ENCODE measurements around the gene DISP3. TPM values are rescaled to one million over a fixed set of nuclear protein-coding genes. Genes with fewer than 3 reads are reported as not detected.

The DISP3 gene, protein sequence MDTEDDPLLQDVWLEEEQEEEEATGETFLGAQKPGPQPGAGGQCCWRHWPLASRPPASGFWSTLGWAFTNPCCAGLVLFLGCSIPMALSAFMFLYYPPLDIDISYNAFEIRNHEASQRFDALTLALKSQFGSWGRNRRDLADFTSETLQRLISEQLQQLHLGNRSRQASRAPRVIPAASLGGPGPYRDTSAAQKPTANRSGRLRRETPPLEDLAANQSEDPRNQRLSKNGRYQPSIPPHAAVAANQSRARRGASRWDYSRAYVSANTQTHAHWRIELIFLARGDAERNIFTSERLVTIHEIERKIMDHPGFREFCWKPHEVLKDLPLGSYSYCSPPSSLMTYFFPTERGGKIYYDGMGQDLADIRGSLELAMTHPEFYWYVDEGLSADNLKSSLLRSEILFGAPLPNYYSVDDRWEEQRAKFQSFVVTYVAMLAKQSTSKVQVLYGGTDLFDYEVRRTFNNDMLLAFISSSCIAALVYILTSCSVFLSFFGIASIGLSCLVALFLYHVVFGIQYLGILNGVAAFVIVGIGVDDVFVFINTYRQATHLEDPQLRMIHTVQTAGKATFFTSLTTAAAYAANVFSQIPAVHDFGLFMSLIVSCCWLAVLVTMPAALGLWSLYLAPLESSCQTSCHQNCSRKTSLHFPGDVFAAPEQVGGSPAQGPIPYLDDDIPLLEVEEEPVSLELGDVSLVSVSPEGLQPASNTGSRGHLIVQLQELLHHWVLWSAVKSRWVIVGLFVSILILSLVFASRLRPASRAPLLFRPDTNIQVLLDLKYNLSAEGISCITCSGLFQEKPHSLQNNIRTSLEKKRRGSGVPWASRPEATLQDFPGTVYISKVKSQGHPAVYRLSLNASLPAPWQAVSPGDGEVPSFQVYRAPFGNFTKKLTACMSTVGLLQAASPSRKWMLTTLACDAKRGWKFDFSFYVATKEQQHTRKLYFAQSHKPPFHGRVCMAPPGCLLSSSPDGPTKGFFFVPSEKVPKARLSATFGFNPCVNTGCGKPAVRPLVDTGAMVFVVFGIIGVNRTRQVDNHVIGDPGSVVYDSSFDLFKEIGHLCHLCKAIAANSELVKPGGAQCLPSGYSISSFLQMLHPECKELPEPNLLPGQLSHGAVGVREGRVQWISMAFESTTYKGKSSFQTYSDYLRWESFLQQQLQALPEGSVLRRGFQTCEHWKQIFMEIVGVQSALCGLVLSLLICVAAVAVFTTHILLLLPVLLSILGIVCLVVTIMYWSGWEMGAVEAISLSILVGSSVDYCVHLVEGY (N-terminal part only)
- 4.7 and 4.8 TPM in 2 replicates for total RNA-seq (ENCODE audit: low replicate concordance)
- long read RNA-seq, partial matches to known transcripts: 0 of 1 reads
- long read RNA-seq, other reads (novel, unspliced or antisense): 1 of 1 reads

DNA sequence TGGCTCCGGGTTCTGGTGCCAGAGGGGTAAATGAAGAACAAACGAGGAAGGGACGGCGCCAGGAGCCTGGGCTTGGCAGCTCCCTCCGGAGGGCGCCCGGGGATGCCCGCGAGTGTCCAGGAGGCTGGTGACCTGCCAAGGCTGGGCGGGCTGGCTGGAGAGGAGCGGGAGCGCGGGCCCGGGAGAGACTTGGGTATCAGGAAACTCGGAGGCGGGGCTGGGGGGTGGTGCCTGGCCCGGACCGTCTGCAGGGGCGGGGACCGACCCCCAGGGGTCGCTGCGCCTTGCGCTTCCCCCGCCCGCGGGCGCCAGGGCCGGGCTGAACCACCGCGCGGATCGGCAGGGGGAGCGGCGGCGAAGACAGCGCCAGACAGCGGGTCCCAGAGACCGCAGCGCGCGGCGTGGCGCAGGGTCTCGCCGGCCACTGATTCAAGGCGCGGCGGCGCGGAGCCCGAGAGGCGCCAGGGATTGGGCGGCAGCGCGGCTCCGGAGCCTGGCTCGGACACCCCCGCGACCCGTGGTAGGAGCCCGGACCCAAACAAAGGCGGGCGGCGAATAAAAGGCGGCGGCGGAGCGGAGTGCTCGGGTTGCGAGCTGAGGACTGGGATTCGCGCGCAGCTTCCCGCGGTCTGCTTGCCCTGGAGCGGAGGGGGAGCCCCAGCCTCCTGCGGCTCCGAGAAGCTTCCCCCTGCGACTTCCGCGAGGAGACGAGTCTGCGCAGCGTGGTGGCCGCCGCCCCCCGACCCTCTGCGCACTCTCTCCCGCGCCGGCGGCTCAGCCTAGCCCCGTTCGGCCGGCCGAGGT lies at the start of gene DISP3:
Gene DISP3, plus strand, starts transcription at position 585 of the 804 bp plus-strand sequence. CDS start 21,838 bp downstream, outside the sequence.
- no peaks in the 10 kb centered on the region for H3K9me3 Mint-ChIP-seq
- no peaks in the 10 kb centered on the region for H3K36me3 Mint-ChIP-seq
- peaks cover 51% of the 10 kb centered on the region for H3K27me3 Mint-ChIP-seq
- peak within 1 kb of the TSS; percentile 84 for H3K4me3 Mint-ChIP-seq
- DNase-seq (ENCODE audit: extremely low spot score, unreplicated experiment): peak; percentile 88
- TF ChIP-seq, protein P1, sequence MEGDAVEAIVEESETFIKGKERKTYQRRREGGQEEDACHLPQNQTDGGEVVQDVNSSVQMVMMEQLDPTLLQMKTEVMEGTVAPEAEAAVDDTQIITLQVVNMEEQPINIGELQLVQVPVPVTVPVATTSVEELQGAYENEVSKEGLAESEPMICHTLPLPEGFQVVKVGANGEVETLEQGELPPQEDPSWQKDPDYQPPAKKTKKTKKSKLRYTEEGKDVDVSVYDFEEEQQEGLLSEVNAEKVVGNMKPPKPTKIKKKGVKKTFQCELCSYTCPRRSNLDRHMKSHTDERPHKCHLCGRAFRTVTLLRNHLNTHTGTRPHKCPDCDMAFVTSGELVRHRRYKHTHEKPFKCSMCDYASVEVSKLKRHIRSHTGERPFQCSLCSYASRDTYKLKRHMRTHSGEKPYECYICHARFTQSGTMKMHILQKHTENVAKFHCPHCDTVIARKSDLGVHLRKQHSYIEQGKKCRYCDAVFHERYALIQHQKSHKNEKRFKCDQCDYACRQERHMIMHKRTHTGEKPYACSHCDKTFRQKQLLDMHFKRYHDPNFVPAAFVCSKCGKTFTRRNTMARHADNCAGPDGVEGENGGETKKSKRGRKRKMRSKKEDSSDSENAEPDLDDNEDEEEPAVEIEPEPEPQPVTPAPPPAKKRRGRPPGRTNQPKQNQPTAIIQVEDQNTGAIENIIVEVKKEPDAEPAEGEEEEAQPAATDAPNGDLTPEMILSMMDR (conservative IDR thresholded peaks at IDR 0.05): peak; percentile 93
- H3K4me1 Mint-ChIP-seq (ENCODE audit: unreplicated experiment): peaks cover 9% of the 10 kb centered on the region
- no peak within 1 kb of the TSS for H3K27ac Mint-ChIP-seq

DNA sequence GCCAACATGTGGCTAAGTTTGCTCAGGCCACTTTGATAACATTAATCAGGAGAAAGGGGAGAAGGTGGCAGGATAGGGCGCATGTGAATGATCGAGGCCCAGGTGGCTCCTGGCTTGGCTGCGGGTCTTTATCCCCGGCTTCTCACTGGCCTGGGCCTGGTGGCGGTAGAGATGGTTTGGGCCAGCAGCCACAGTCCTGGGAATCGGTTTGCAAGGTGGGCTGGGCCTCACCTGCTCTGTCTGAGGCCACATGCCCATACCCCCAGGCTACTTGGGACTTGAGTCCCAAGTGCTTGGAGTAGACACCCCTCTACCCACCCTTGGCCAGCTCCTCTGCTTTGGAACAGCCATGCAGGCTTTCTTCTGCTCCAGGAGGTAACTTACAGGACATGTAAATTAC lies 49.7 kb upstream of the DISP3 start:
- no peak for DNase-seq (ENCODE audit: extremely low spot score, unreplicated experiment)
- H3K9me3 Mint-ChIP-seq: no peaks in the 10 kb centered on the region
- no peak overlapping the region for H3K4me3 Mint-ChIP-seq
- TF ChIP-seq, protein P1 (conservative IDR thresholded peaks at IDR 0.05): no peak
- peaks cover 3% of the 10 kb centered on the region for H3K27me3 Mint-ChIP-seq
- H3K27ac Mint-ChIP-seq: no peak overlapping the region
- H3K4me1 Mint-ChIP-seq (ENCODE audit: unreplicated experiment): no peaks in the 10 kb centered on the region
- H3K36me3 Mint-ChIP-seq: no peaks in the 10 kb centered on the region

DNA sequence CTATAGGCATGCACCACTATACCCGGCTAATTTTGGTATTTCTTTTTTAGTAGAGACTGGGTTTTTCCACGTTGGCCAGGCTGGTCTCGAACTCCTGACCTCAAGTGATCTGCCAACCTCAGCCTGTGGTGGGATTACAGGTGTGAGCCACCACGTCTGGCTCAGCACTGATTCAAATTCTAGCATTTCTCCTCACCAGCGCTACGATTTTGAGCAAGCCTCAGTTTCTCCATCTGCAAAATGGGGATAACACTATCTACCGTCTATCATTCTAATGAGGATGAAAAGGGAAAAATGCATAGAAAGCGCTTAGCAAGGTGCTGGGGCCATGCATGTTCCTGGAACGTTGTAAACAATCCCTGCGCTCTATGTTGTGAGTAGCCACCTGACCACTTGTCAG lies 49.0 kb upstream of the DISP3 start:
- H3K27me3 Mint-ChIP-seq: peaks cover 3% of the 10 kb centered on the region
- H3K36me3 Mint-ChIP-seq: no peaks in the 10 kb centered on the region
- no peaks in the 10 kb centered on the region for H3K4me1 Mint-ChIP-seq (ENCODE audit: unreplicated experiment)
- DNase-seq (ENCODE audit: extremely low spot score, unreplicated experiment): no peak
- peak overlapping the region; percentile 1 for H3K27ac Mint-ChIP-seq
- no peaks in the 10 kb centered on the region for H3K9me3 Mint-ChIP-seq
- no peak overlapping the region for H3K4me3 Mint-ChIP-seq
- TF ChIP-seq, protein P1 (conservative IDR thresholded peaks at IDR 0.05): no peak

DNA sequence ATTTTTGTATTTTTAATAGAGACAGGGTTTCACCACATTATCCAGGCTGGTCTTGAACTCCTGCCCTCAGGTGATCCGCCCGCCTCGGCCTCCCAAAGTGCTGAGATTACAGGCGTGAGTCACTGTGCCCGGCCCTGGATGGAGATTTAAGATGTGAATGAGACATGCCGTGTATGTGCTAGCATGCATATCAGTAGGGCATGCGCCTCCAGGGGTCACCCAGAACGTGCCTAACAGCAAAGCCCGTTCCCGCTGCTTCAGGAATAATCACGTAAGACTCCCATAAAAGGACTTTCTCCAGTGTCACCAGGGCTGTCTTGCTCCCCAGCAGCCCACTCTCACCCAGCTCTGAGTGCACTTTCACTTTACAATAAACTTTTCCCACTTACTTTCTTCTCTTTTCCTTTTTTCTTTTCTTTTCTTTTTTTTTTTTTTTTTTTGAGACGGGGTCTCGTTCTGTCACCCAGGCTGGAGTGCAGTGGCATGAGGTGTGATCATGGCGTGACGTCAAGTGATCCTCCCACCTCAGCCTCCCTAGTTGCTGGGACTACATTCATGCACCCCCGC lies 46.9 kb upstream of the DISP3 start:
- Mint-ChIP-seq H3K36me3 (no peaks in the 10 kb centered on the region), H3K4me1 (ENCODE audit: unreplicated experiment) (no peaks in the 10 kb centered on the region)

More for the DNA sequence above, 46.9 kb upstream of the DISP3 start:
- peaks cover 9% of the 10 kb centered on the region for H3K27me3 Mint-ChIP-seq
- H3K4me3 Mint-ChIP-seq: no peak overlapping the region
- H3K27ac Mint-ChIP-seq: no peak overlapping the region
- TF ChIP-seq, protein P1 (conservative IDR thresholded peaks at IDR 0.05): no peak
- no peaks in the 10 kb centered on the region for H3K9me3 Mint-ChIP-seq
- no peak for DNase-seq (ENCODE audit: extremely low spot score, unreplicated experiment)
